Panc1 (cell line): ENCODE measurements around the gene WFIKKN2. TPM values are rescaled to one million over a fixed set of nuclear protein-coding genes. Genes with fewer than 3 reads are reported as not detected.

Source experiments
- ATAC-seq: fragments of 200-7000 bp; cut with Tn5 transposase; 2 replicates; pipeline ENCODE4 v1.9.1; 2020; ENCODE audit warnings: mild to moderate bottlenecking, moderate library complexity
- BruUV-seq: library from RNA; stranded (reverse); fragments of 400-500 nt; replicated peaks from 2 replicates; lab custom pipeline; 2021; lab: Mats Ljungman, UMichigan
- CTCF ChIA-PET: fragments of 300-600 bp; sonication (Branson Sonifier 250); formaldehyde crosslinking; loops from one replicate; lab custom pipeline; 2022; ENCODE audit warnings: antibody characterized with exemption; lab: Charles Lee
- POLR2A ChIA-PET: fragments of 300-600 bp; sonication (Branson Sonifier 250); formaldehyde crosslinking; loops from one replicate; lab custom pipeline; 2022; ENCODE audit warnings: antibody characterized with exemption; lab: Charles Lee
- DNase-seq: peaks from one replicate; pipeline ENCODE4 v3.0.0-alpha.2; 2010; ENCODE audit warnings: low read depth, low spot score
- H3K27ac ChIP-seq: 2 replicates; pipeline ENCODE4 v1.5.1; 2011; ENCODE audit warnings: mild to moderate bottlenecking, low read length, inconsistent platforms
- H3K27me3 ChIP-seq: fragments of 200-500 bp; sonication (Bioruptor generic); 2 replicates; pipeline ENCODE4 v1.6.0; 2014; ENCODE audit warnings: low read length, inconsistent platforms; ENCODE audit not compliant: control insufficient read depth, insufficient read depth
- H3K36me3 ChIP-seq: fragments of 200-500 bp; sonication (Bioruptor generic); 2 replicates; pipeline ENCODE4 v1.5.1; 2014; ENCODE audit warnings: inconsistent platforms, mild to moderate bottlenecking, low read length, moderate library complexity; ENCODE audit not compliant: control insufficient read depth, insufficient read depth
- H3K4me1 ChIP-seq: 2 replicates; pipeline ENCODE4 v1.5.1; 2011; ENCODE audit warnings: inconsistent platforms, mild to moderate bottlenecking, low read length, moderate library complexity; ENCODE audit not compliant: control insufficient read depth, insufficient read depth
- H3K4me3 ChIP-seq, 2 experiments: 2 replicates each; pipeline ENCODE4 v1.5.1; 2011 to 2012; ENCODE audit warnings: low read depth in 2 of 2, low read length in 2 of 2, mild to moderate bottlenecking in 2 of 2, inconsistent platforms in 1 of 2, moderate library complexity in 1 of 2
- H3K9me3 ChIP-seq: fragments of 200-500 bp; sonication (Bioruptor generic); 2 replicates; pipeline ENCODE4 v1.5.1; 2014; ENCODE audit warnings: low read depth, mild to moderate bottlenecking, inconsistent platforms, low read length, moderate library complexity; ENCODE audit not compliant: control insufficient read depth, insufficient read depth
- CTCF ChIP-seq: fragments of 450-650 bp; IDR thresholded peaks from 2 replicates; pipeline ENCODE4 v1.5.1; 2017; ENCODE audit warnings: mild to moderate bottlenecking
- POLR2AphosphoS5 ChIP-seq: IDR thresholded peaks from 2 replicates; pipeline ENCODE4 v1.6.1; 2012; ENCODE audit warnings: mild to moderate bottlenecking, low read depth, low read length, moderate library complexity
- REST ChIP-seq, 2 experiments: IDR thresholded peaks; 2 replicates each; pipeline ENCODE4 v1.6.1; 2011 to 2012; ENCODE audit warnings: low read depth in 2 of 2, control low read depth in 1 of 2, low read length in 1 of 2, mild to moderate bottlenecking in 1 of 2, moderate library complexity in 1 of 2; ENCODE audit not compliant: insufficient read depth in 1 of 2
- SIN3A ChIP-seq: IDR thresholded peaks from 2 replicates; pipeline ENCODE4 v1.6.1; 2012; ENCODE audit warnings: low read depth, mild to moderate bottlenecking, low read length, moderate library complexity, borderline replicate concordance; ENCODE audit not compliant: insufficient read depth
- TCF7L2 ChIP-seq: IDR thresholded peaks from 2 replicates; pipeline ENCODE4 v1.6.1; 2011; ENCODE audit warnings: mild to moderate bottlenecking, low read depth, low read length, inconsistent platforms
- in situ Hi-C: cut with HindIII; loops from 2 replicates; pipeline ENCODE4 v1.10.0; 2016; ENCODE audit warnings: low sequenced_read_pairs, low pct_unique_long_range_greater_than_20kb
- intact Hi-C: fragments of 100-400 bp; cut with micrococcal nuclease; formaldehyde crosslinking; loops from one replicate; pipeline ENCODE4 v1.10.0; 2022; ENCODE audit not compliant: unreplicated experiment
- total RNA-seq: library from RNA; stranded (reverse); gene quantifications from one replicate; pipeline ENCODE4 v1.2.1, GENCODE V29; 2021; ENCODE audit not compliant: unreplicated experiment

Gene WFIKKN2
- total RNA-seq, 1 experiment from 2014 or later: 0.05 TPM

GRCh38 chr17:50820651-50821050 is 14.7 kb upstream of the WFIKKN2 start:
- Histone ChIP-seq H3K4me3 (no peak overlapping the region), H3K4me1 (no peaks in the 10 kb centered on the region), H3K27me3 (peaks cover 2% of the 10 kb centered on the region), H3K9me3 (peaks cover 5% of the 10 kb centered on the region; the same call in 1 of the 2 replicates), H3K27ac (no peak overlapping the region), H3K36me3 (no peaks in the 10 kb centered on the region)
- TF ChIP-seq TCF7L2: no peak
- TF ChIP-seq SIN3A: no peak
- TF ChIP-seq POLR2AphosphoS5: no peak
- no peak for TF ChIP-seq CTCF
- TF ChIP-seq REST (IDR thresholded peaks at IDR 0.05; ENCODE audit: insufficient read depth in 1 of 2, low read depth in 2 of 2, low read length in 1 of 2): no peak
- in situ Hi-C loops (no loop called here), intact Hi-C loops (no loop called here)
- BruUV-seq: no TSS peak
- ChIA-PET POLR2A (interaction anchor here (0.6 to 0.7 kb wide), 2 partner anchors 11 to 46 kb away, joined by 9 to 10 read pairs; partner anchors contain the start of gene TOB1), CTCF (no interaction called here)
- DNase-seq (no peak), ATAC-seq (no peak)

- in situ Hi-C loops: no loop called here
- ATAC-seq (no peak), DNase-seq (no peak)
- ChIA-PET POLR2A (no interaction called here), CTCF (interaction anchor here (0.6 kb wide), 1 partner anchor 30 kb away, joined by 3 read pairs; no protein-coding TSS in a partner anchor)
- Histone ChIP-seq H3K27ac (no peak overlapping the region), H3K27me3 (no peaks in the 10 kb centered on the region), H3K36me3 (no peaks in the 10 kb centered on the region), H3K4me1 (no peaks in the 10 kb centered on the region), H3K9me3 (peaks cover 5% of the 10 kb centered on the region; the same call in 1 of the 2 replicates), H3K4me3 (no peak overlapping the region)
- TF ChIP-seq SIN3A (no peak), TCF7L2 (no peak), REST (IDR thresholded peaks at IDR 0.05; ENCODE audit: insufficient read depth in 1 of 2, low read depth in 2 of 2, low read length in 1 of 2) (no peak), POLR2AphosphoS5 (no peak), CTCF (no peak)
- no TSS peak for BruUV-seq
- intact Hi-C loops: no loop called here
These were observed 12.8 kb upstream of the WFIKKN2 start for GRCh38 chr17:50822550-50822949.
